DOHH2 (cell line): ENCODE results near the gene SUCO.

ENCODE experiments used
- EZH2phosphoT487 ChIP-seq: fragments of 200-600 bp; sonication (generic); IDR thresholded peaks from 2 replicates; pipeline ENCODE4 v1.6.1; 2017; ENCODE audit warnings: borderline replicate concordance, mild to moderate bottlenecking, antibody characterized with exemption, low read length, moderate library complexity, mixed read lengths
- TF ChIP-seq, protein P1 (sequence below): fragments of 200-600 bp; sonication (generic); IDR thresholded peaks from one replicate; pipeline ENCODE4 v1.5.1; 2014; ENCODE audit warnings: antibody characterized with exemption, mild to moderate bottlenecking, low read depth, low read length; ENCODE audit not compliant: poor library complexity, severe bottlenecking

GRCh38 chr1:172641492-172641891 is 108.5 kb downstream of the SUCO start:
- TF ChIP-seq, protein P1, sequence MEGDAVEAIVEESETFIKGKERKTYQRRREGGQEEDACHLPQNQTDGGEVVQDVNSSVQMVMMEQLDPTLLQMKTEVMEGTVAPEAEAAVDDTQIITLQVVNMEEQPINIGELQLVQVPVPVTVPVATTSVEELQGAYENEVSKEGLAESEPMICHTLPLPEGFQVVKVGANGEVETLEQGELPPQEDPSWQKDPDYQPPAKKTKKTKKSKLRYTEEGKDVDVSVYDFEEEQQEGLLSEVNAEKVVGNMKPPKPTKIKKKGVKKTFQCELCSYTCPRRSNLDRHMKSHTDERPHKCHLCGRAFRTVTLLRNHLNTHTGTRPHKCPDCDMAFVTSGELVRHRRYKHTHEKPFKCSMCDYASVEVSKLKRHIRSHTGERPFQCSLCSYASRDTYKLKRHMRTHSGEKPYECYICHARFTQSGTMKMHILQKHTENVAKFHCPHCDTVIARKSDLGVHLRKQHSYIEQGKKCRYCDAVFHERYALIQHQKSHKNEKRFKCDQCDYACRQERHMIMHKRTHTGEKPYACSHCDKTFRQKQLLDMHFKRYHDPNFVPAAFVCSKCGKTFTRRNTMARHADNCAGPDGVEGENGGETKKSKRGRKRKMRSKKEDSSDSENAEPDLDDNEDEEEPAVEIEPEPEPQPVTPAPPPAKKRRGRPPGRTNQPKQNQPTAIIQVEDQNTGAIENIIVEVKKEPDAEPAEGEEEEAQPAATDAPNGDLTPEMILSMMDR = no peak
- no peak for TF ChIP-seq EZH2phosphoT487
